GM12878 (cell line): ENCODE measurements around the gene DAB2IP. TPM values are rescaled to one million over a fixed set of nuclear protein-coding genes. Genes with fewer than 3 reads are reported as not detected.
"Not testable (repeated sequence)": the region's sequence is repeated elsewhere in the genome, so short reads cannot be mapped to it uniquely, and the experiment has no call there.

Experiments
- ATAC-seq: fragments of 200-7000 bp; cut with Tn5 transposase; 3 replicates; pipeline ENCODE4 v1.9.1; 2020; ENCODE audit warnings: mild to moderate bottlenecking, moderate library complexity
- BruUV-seq: library from RNA; stranded (reverse); fragments of 400-500 nt; replicated peaks from 2 replicates; lab custom pipeline; 2021; lab: Mats Ljungman, UMichigan
- CTCF ChIA-PET: fragments of 300-600 bp; sonication (Branson Sonifier 250); formaldehyde crosslinking; extraction: SDS; loops from one replicate; lab custom pipeline; 2021; ENCODE audit warnings: inconsistent platforms; lab: Yijun Ruan, JAX
- POLR2A ChIA-PET: fragments of 350-600 bp; formaldehyde crosslinking; extraction: SDS; loops from one replicate; lab custom pipeline; 2021; ENCODE audit warnings: inconsistent platforms; lab: Charles Lee
- RAD21 ChIA-PET: fragments of 300-600 bp; sonication (Branson Sonifier 250); formaldehyde crosslinking; loops from one replicate; lab custom pipeline; 2023; ENCODE audit warnings: antibody characterized with exemption; ENCODE audit not compliant: unreplicated experiment; lab: Charles Lee
- SMC1A ChIA-PET: fragments of 300-600 bp; sonication (Branson Sonifier 250); formaldehyde crosslinking; loops from one replicate; lab custom pipeline; 2023; ENCODE audit not compliant: unreplicated experiment, uncharacterized antibody; lab: Charles Lee
- DNase-seq: peaks from one replicate; pipeline ENCODE4 v3.0.0-alpha.2; 2011; ENCODE audit warnings: low read depth, low spot score
- FAIRE-seq: peaks from 3 replicates; lab custom pipeline; 2011; peaks lifted over from hg19 to GRCh38; lab: Jason Lieb, UNC
- H2AFZ ChIP-seq: 2 replicates; pipeline ENCODE4 v1.6.0; 2011; ENCODE audit warnings: low read depth, low read length, control low read depth; ENCODE audit not compliant: control insufficient read depth
- H3K27ac ChIP-seq: 2 replicates; pipeline ENCODE4 v1.5.1; 2011; ENCODE audit warnings: control low read depth; ENCODE audit not compliant: control insufficient read depth, insufficient read depth
- H3K27me3 ChIP-seq, 2 experiments: replicated peaks in 1 of 2; 2 replicates each; pipeline versions ENCODE4 v1.6.0 to v1.6.1; 2011; ENCODE audit warnings: low read length in 1 of 2; ENCODE audit not compliant: control insufficient read depth in 2 of 2, insufficient read depth in 2 of 2
- H3K36me3 ChIP-seq, 2 experiments: 2 replicates each; pipeline ENCODE4 v1.5.1; 2011; ENCODE audit warnings: low read length in 1 of 2; ENCODE audit not compliant: control insufficient read depth in 2 of 2, insufficient read depth in 2 of 2
- H3K4me1 ChIP-seq: 2 replicates; pipeline ENCODE4 v1.6.1; 2011; ENCODE audit warnings: mild to moderate bottlenecking, low read length, moderate library complexity, mixed read lengths; ENCODE audit not compliant: control insufficient read depth, insufficient read depth
- H3K4me2 ChIP-seq: 2 replicates; pipeline ENCODE4 v1.6.0; 2011; ENCODE audit warnings: control low read depth; ENCODE audit not compliant: control insufficient read depth, insufficient read depth
- H3K4me3 ChIP-seq: fragments of 200-600 bp; sonication (generic); 2 replicates; pipeline ENCODE4 v1.5.1; 2016
- H3K79me2 ChIP-seq: 2 replicates; pipeline ENCODE4 v1.6.0; 2011; ENCODE audit warnings: low read length; ENCODE audit not compliant: control insufficient read depth, insufficient read depth
- H3K9ac ChIP-seq: 2 replicates; pipeline ENCODE4 v1.8.0; 2011; ENCODE audit warnings: low read length, control low read depth, mixed read lengths; ENCODE audit not compliant: control insufficient read depth, insufficient read depth
- H3K9me3 ChIP-seq: replicated peaks from 3 replicates; pipeline ENCODE4 v1.5.1; 2011; ENCODE audit warnings: mild to moderate bottlenecking, low read length; ENCODE audit not compliant: control insufficient read depth, insufficient read depth
- H4K20me1 ChIP-seq: 2 replicates; pipeline ENCODE4 v1.6.0; 2011; ENCODE audit not compliant: control insufficient read depth, insufficient read depth
- WGBS: methylation state at CpG from one replicate; pipeline ENCODE4 v1.1.6; 2016; ENCODE audit warnings: low lambda C conversion rate; ENCODE audit not compliant: insufficient replicate concordance, insufficient coverage; ENCODE audit errors: missing lambda C conversion rate; 5-methylcytosine and 5-hydroxymethylcytosine counted together
- in situ Hi-C: fragments of 300-500 bp; cut with MboI; formaldehyde crosslinking; loops from 9 replicates; pipeline ENCODE4 v1.14.3; 2018; ENCODE audit warnings: mixed read lengths
- intact Hi-C: fragments of 100-400 bp; cut with micrococcal nuclease; formaldehyde crosslinking; loops from one replicate; pipeline ENCODE4 v1.14.2; 2022; ENCODE audit not compliant: unreplicated experiment
- polyA plus RNA-seq, 11 experiments: library from polyadenylated mRNA; depleted of rRNA in 4 of 11; unstranded in 6 of 11; stranded (reverse) in 5 of 11; fragments of >200 nt; fragmentation: Nextera tagmentation in 4 of 11; fragmentation: Illumina TruSeq in 1 of 11; extraction: Ambion mirVana in 4 of 11; extraction: Trizol in 1 of 11; gene quantifications; 1 replicate in 1 of 11; 2 replicates in 10 of 11; pipeline versions ENCODE4 v1.2.1 to v1.2.3, GENCODE V29; 2011 to 2016; ENCODE audit warnings: inconsistent platforms in 2 of 11, missing spikeins in 2 of 11, low read depth in 1 of 11
- total RNA-seq, 4 experiments: library from RNA; depleted of rRNA in 3 of 4; stranded (reverse); fragments of >200 nt in 3 of 4; fragmentation: Illumina TruSeq in 1 of 4; extraction: Trizol in 1 of 4; gene quantifications; 2 replicates each; pipeline versions ENCODE4 v1.2.1 to v1.2.3, GENCODE V29; 2013 to 2021
- TF ChIP-seq, protein P1 (sequence below): fragments of 450-650 bp; conservative IDR thresholded peaks from 2 replicates; pipeline ENCODE4 v1.6.1; 2017; ENCODE audit warnings: mild to moderate bottlenecking, moderate library complexity

Gene DAB2IP
- total and polyA plus RNA-seq, 10 of the 15 experiments (the other 5 are each of a cell fraction or from before 2014, with no cell fraction given) = 0.03 to 0.38 (median 0.14) TPM; not detected in 6

DNA sequence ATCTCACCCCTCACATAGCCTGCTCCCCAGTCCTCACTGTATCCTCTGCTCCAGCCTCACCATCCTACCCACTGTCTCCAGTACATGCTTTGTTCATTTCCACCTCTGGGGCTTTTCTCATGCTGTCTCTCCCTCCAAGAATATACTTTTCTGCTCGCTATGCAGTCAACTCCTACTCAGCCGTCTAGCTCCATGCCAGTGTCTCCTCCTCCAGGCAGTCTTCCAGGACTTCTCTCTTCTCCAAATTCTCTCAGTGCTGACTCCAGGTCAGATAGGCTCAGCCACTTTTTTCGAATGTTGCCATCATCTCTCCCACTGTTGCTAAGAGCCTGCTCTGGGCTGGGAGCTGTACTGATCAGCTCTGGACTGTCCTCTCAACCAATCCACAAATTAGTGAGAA, 8.0 kb upstream of the DAB2IP start:
- Histone ChIP-seq H3K79me2 (no peaks in the 10 kb centered on the region), H3K27ac (no peak overlapping the region)
- TF ChIP-seq, protein P1, sequence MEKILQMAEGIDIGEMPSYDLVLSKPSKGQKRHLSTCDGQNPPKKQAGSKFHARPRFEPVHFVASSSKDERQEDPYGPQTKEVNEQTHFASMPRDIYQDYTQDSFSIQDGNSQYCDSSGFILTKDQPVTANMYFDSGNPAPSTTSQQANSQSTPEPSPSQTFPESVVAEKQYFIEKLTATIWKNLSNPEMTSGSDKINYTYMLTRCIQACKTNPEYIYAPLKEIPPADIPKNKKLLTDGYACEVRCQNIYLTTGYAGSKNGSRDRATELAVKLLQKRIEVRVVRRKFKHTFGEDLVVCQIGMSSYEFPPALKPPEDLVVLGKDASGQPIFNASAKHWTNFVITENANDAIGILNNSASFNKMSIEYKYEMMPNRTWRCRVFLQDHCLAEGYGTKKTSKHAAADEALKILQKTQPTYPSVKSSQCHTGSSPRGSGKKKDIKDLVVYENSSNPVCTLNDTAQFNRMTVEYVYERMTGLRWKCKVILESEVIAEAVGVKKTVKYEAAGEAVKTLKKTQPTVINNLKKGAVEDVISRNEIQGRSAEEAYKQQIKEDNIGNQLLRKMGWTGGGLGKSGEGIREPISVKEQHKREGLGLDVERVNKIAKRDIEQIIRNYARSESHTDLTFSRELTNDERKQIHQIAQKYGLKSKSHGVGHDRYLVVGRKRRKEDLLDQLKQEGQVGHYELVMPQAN = no peak
- TF ChIP-seq, all 136 proteins: peak for 0
- no peak overlapping the region for H2AFZ ChIP-seq
- no peak overlapping the region for H3K4me3 ChIP-seq
- H3K9me3 ChIP-seq = no peaks in the 10 kb centered on the region
- DNase-seq (no peak), FAIRE-seq (no peak), ATAC-seq (no peak)
- no peaks in the 10 kb centered on the region; a peak in 1 of 4 replicates for H3K27me3 ChIP-seq
- no peaks in the 10 kb centered on the region for H4K20me1 ChIP-seq
- BruUV-seq = no TSS peak
- in situ Hi-C loops (no loop called here), intact Hi-C loops (no loop called here)
- no peaks in the 10 kb centered on the region for H3K36me3 ChIP-seq
- POLR2A ChIA-PET = no interaction called here
- WGBS = 15% methylated on average over 3 of the region's 3 CpGs
- SMC1A ChIA-PET = no interaction called here
- RAD21 ChIA-PET = no interaction called here
- no peaks in the 10 kb centered on the region for H3K4me1 ChIP-seq
- CTCF ChIA-PET = no interaction called here
- H3K9ac ChIP-seq = no peak overlapping the region
- no peak overlapping the region for H3K4me2 ChIP-seq

DNA sequence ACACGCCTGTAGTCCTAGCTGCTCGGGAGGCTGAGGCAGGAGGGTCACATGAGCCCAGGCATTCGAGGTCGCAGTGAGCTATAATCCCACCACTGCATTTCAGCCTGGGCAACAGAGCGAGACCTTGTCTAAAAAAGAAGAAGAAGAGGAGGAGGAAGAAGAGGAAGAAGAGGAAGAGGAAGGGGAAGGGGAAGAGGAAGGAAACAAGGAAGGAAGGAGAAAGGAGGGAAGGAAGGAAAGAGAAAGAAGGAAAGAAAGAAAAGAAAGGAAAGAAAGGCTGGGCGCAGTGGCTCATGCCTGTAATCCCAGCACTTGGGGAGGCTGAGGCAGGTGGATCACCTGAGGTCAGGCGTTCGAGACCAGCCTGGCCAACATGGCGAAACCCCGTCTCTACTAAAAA, 7.4 kb upstream of the DAB2IP start:
- H2AFZ ChIP-seq, RAD21 ChIA-PET, H3K4me2 ChIP-seq, in situ Hi-C loops, DNase-seq, H3K36me3 ChIP-seq, ATAC-seq, H3K79me2 ChIP-seq, H3K4me1 ChIP-seq, FAIRE-seq, H4K20me1 ChIP-seq, intact Hi-C loops, SMC1A ChIA-PET, H3K27ac ChIP-seq, H3K4me3 ChIP-seq, H3K9ac ChIP-seq, POLR2A ChIA-PET, CTCF ChIA-PET, BruUV-seq, H3K9me3 ChIP-seq, H3K27me3 ChIP-seq: not testable (repeated sequence)
- WGBS = 14% methylated on average over 10 of the region's 10 CpGs
